Astrocyte of the spinal cord (primary cell): ENCODE measurements around the gene DCLK1.
"Not testable (repeated sequence)": the region's sequence is repeated elsewhere in the genome, so short reads cannot be mapped to it uniquely, and the experiment has no call there.

Experiments
- DNase-seq: peaks from one replicate; pipeline ENCODE4 v3.0.0; 2011; ENCODE audit warnings: low read depth, low spot score
- H3K4me3 ChIP-seq: 2 replicates; pipeline ENCODE4 v1.5.1; 2011; ENCODE audit warnings: low read depth, mild to moderate bottlenecking, low read length, moderate library complexity
- CTCF ChIP-seq: IDR thresholded peaks from 2 replicates; pipeline ENCODE4 v1.5.1; 2012; ENCODE audit warnings: low read depth, mild to moderate bottlenecking, low read length, inconsistent platforms
- in situ Hi-C: cut with HindIII; loops from 2 replicates; pipeline ENCODE4 v1.10.0; 2017; ENCODE audit warnings: low sequenced_read_pairs

DCLK1 gene

GRCh38 chr13:36086117-36086516, 45.1 kb downstream of the DCLK1 start:
- no peak for TF ChIP-seq CTCF
- in situ Hi-C loops, result no loop called here
- DNase-seq, result no peak
- no peak overlapping the region for H3K4me3 ChIP-seq

- no peak for DNase-seq
- in situ Hi-C loops, result no loop called here
- H3K4me3 ChIP-seq, result no peak overlapping the region
- TF ChIP-seq CTCF, result no peak
Measured at GRCh38 chr13:36084131-36084530, 47.1 kb downstream of the DCLK1 start.

GRCh38 chr13:36082806-36083205, 48.4 kb downstream of the DCLK1 start:
- in situ Hi-C loops, result no loop called here
- DNase-seq, result no peak
- TF ChIP-seq CTCF, result no peak
- H3K4me3 ChIP-seq, result no peak overlapping the region

GRCh38 chr13:36082396-36082795, 48.8 kb downstream of the DCLK1 start:
- in situ Hi-C loops, result no loop called here
- DNase-seq, result peak; percentile 14
- TF ChIP-seq CTCF, result no peak
- H3K4me3 ChIP-seq, result no peak overlapping the region

GRCh38 chr13:36076211-36076610, 55.0 kb downstream of the DCLK1 start:
- in situ Hi-C loops, result no loop called here
- TF ChIP-seq CTCF, result no peak
- no peak overlapping the region for H3K4me3 ChIP-seq
- DNase-seq, result no peak

- TF ChIP-seq CTCF, result no peak
- DNase-seq, result peak; percentile 29
- in situ Hi-C loops, result no loop called here
Measured at GRCh38 chr13:36074659-36075058, 56.5 kb downstream of the DCLK1 start.

GRCh38 chr13:36072152-36072935, 58.8 kb downstream of the DCLK1 start:
- no peak overlapping the region for H3K4me3 ChIP-seq
- in situ Hi-C loops, result no loop called here
- no peak for DNase-seq
- TF ChIP-seq CTCF, result no peak

More at GRCh38 chr13:36074659-36075058, 56.5 kb downstream of the DCLK1 start:
- no peak overlapping the region for H3K4me3 ChIP-seq

GRCh38 chr13:36070504-36071192, 60.5 kb downstream of the DCLK1 start:
- H3K4me3 ChIP-seq, in situ Hi-C loops, DNase-seq: not testable (repeated sequence)
